ENCODE measurements around the gene KLRD1. TPM values are rescaled to one million over a fixed set of nuclear protein-coding genes. Genes with fewer than 3 reads are reported as not detected.
A peak's percentile ranks its signal among the peaks of the same experiment; 100 is the strongest.

The KLRD1 gene
- total RNA-seq, 1 donor from 2014 or later = 0.53 TPM

DNA sequence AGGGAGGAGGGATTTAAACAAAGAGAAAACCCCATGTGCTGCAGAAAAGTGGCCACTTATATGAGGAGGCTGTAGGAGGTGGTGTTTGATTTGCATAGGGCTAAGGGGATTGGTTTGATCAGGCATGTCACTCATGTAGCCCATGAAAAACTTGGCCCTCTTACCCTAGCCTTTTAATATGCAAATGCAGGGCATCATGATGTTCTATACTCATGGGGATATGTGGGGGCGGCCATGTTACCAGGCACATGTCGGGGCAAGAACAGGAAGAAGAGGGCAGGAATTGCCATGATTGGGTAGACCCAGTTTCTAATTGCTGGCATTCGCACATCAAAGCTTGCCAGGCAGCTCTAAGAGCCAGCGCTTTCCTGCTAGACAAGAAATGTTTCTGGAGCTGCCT, 53.4 kb downstream of the KLRD1 start:
- no peak for FAIRE-seq

GRCh38 chr12:10361622-10362021, 54.0 kb downstream of the KLRD1 start:
- FAIRE-seq = no peak
- no peak for TF ChIP-seq CTCF (IDR thresholded peaks at IDR 0.05; ENCODE audit: insufficient read depth, low read length, severe bottlenecking)
- H3K4me3 ChIP-seq (ENCODE audit: low read depth, low read length) = peak overlapping the region; percentile 14

More for the DNA sequence above, 53.4 kb downstream of the KLRD1 start:
- peak; percentile 99 for DNase-seq (ENCODE audit: low read depth)
- peak overlapping the region; percentile 37 for H3K4me3 ChIP-seq (ENCODE audit: low read depth, low read length)
- TF ChIP-seq CTCF (IDR thresholded peaks at IDR 0.05; ENCODE audit: insufficient read depth, low read length, severe bottlenecking) = no peak
- no peaks in the 10 kb centered on the region for H3K27me3 ChIP-seq (ENCODE audit: control insufficient read depth, insufficient read depth, low read length)
- H3K36me3 ChIP-seq (ENCODE audit: control insufficient read depth, insufficient read depth, low read length) = peaks cover 2% of the 10 kb centered on the region

DNA sequence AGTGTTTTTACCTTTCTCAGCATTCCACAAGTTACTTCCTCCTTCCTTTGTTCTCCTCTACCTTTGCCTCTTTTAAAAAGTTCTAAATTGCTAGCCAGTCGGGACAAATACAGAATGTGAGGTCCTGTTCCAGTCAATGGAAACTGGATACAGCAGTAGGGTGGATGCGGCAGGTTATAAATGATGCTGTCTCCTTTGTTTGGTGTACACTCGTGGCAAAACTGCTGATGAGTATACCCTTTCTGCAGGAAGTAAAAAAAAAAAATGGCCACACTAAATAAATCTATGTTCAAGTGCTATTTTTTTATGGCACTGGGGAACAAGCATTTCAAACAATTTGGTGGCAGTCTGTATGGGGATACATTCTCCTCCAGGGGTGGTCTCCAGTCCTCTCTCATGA, 54.7 kb downstream of the KLRD1 start:
- Histone ChIP-seq H3K27me3 (ENCODE audit: control insufficient read depth, insufficient read depth, low read length) (no peaks in the 10 kb centered on the region), H3K4me3 (ENCODE audit: low read depth, low read length) (peak overlapping the region; percentile 19)
- no peak for FAIRE-seq

More at GRCh38 chr12:10361622-10362021, 54.0 kb downstream of the KLRD1 start:
- Histone ChIP-seq H3K36me3 (ENCODE audit: control insufficient read depth, insufficient read depth, low read length) (peaks cover 2% of the 10 kb centered on the region), H3K27me3 (ENCODE audit: control insufficient read depth, insufficient read depth, low read length) (no peaks in the 10 kb centered on the region)
- peak; percentile 81 for DNase-seq (ENCODE audit: low read depth)

GRCh38 chr12:10362828-10363657, 55.4 kb downstream of the KLRD1 start:
- no peak for FAIRE-seq

More for the DNA sequence above, 54.7 kb downstream of the KLRD1 start:
- peak; percentile 64 for DNase-seq (ENCODE audit: low read depth)
- TF ChIP-seq CTCF (IDR thresholded peaks at IDR 0.05; ENCODE audit: insufficient read depth, low read length, severe bottlenecking) = no peak
- peaks cover 2% of the 10 kb centered on the region for H3K36me3 ChIP-seq (ENCODE audit: control insufficient read depth, insufficient read depth, low read length)

GRCh38 chr12:10363658-10363913, 55.9 kb downstream of the KLRD1 start:
- no peaks in the 10 kb centered on the region for H3K36me3 ChIP-seq (ENCODE audit: control insufficient read depth, insufficient read depth, low read length)
- peak overlapping the region; percentile 42 for H3K4me3 ChIP-seq (ENCODE audit: low read depth, low read length)
- no peak for FAIRE-seq
- no peak for DNase-seq (ENCODE audit: low read depth)
- H3K27me3 ChIP-seq (ENCODE audit: control insufficient read depth, insufficient read depth, low read length) = no peaks in the 10 kb centered on the region
- no peak for TF ChIP-seq CTCF (IDR thresholded peaks at IDR 0.05; ENCODE audit: insufficient read depth, low read length, severe bottlenecking)

More at GRCh38 chr12:10362828-10363657, 55.4 kb downstream of the KLRD1 start:
- no peaks in the 10 kb centered on the region for H3K27me3 ChIP-seq (ENCODE audit: control insufficient read depth, insufficient read depth, low read length)
- peak; percentile 61 for DNase-seq (ENCODE audit: low read depth)
- no peaks in the 10 kb centered on the region for H3K36me3 ChIP-seq (ENCODE audit: control insufficient read depth, insufficient read depth, low read length)
- peak overlapping the region; percentile 42 for H3K4me3 ChIP-seq (ENCODE audit: low read depth, low read length)
- no peak for TF ChIP-seq CTCF (IDR thresholded peaks at IDR 0.05; ENCODE audit: insufficient read depth, low read length, severe bottlenecking)
